ENCODE data around the gene FH.

FH gene

DNA sequence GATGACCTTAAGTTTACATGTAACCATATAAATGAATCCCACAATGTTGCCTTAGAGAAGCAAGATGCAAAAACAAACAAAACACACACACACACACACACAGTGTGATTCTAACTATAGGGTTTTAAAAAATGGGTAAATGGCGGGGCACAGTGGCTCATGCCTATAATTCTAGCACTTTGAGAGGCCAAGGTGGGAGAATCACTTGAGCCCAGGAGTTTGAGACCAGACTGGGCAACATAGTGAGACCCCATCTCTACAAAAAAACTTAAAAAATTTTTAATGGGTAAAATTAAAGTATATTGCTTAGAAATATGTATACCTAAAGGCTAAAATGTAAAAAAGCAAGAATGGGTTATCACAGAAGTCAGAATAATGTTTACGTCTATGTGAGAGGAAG is 28.5 kb upstream of the FH start:
- H3K27me3 ChIP-seq (replicated peaks; ENCODE audit: control insufficient read depth, insufficient read depth, low read length, poor library complexity, severe bottlenecking) = no peaks in the 10 kb centered on the region

GRCh38 chr1:241542199-241542907 is 22.8 kb upstream of the FH start:
- Histone ChIP-seq H3K4me1 (ENCODE audit: control insufficient read depth, insufficient read depth, low read length, poor library complexity, severe bottlenecking) (no peaks in the 10 kb centered on the region), H3K27ac (ENCODE audit: insufficient read depth, low read length, poor library complexity, severe bottlenecking) (no peak overlapping the region), H3K9me3 (ENCODE audit: control insufficient read depth, low read length) (no peaks in the 10 kb centered on the region), H3K27me3 (replicated peaks; ENCODE audit: control insufficient read depth, insufficient read depth, low read length, poor library complexity, severe bottlenecking) (no peaks in the 10 kb centered on the region), H3K4me3 (ENCODE audit: insufficient read depth, low read depth, low read length, poor library complexity, severe bottlenecking) (no peak overlapping the region), H3K36me3 (ENCODE audit: control insufficient read depth, insufficient read depth, low read length) (no peaks in the 10 kb centered on the region)
- DNase-seq = no peak

More for the DNA sequence above, 28.5 kb upstream of the FH start:
- Histone ChIP-seq H3K9me3 (ENCODE audit: control insufficient read depth, low read length) (no peaks in the 10 kb centered on the region), H3K36me3 (ENCODE audit: control insufficient read depth, insufficient read depth, low read length) (no peaks in the 10 kb centered on the region), H3K4me3 (ENCODE audit: insufficient read depth, low read depth, low read length, poor library complexity, severe bottlenecking) (no peak overlapping the region), H3K4me1 (ENCODE audit: control insufficient read depth, insufficient read depth, low read length, poor library complexity, severe bottlenecking) (no peaks in the 10 kb centered on the region), H3K27ac (ENCODE audit: insufficient read depth, low read length, poor library complexity, severe bottlenecking) (no peak overlapping the region)
- DNase-seq = no peak

- Histone ChIP-seq H3K4me1 (ENCODE audit: control insufficient read depth, insufficient read depth, low read length, poor library complexity, severe bottlenecking) (no peaks in the 10 kb centered on the region), H3K27me3 (replicated peaks; ENCODE audit: control insufficient read depth, insufficient read depth, low read length, poor library complexity, severe bottlenecking) (no peaks in the 10 kb centered on the region), H3K9me3 (ENCODE audit: control insufficient read depth, low read length) (no peaks in the 10 kb centered on the region), H3K27ac (ENCODE audit: insufficient read depth, low read length, poor library complexity, severe bottlenecking) (no peak overlapping the region), H3K36me3 (ENCODE audit: control insufficient read depth, insufficient read depth, low read length) (no peaks in the 10 kb centered on the region), H3K4me3 (ENCODE audit: insufficient read depth, low read depth, low read length, poor library complexity, severe bottlenecking) (no peak overlapping the region)
- no peak for DNase-seq
These were observed 17.4 kb upstream of the FH start for GRCh38 chr1:241536969-241537368.

DNA sequence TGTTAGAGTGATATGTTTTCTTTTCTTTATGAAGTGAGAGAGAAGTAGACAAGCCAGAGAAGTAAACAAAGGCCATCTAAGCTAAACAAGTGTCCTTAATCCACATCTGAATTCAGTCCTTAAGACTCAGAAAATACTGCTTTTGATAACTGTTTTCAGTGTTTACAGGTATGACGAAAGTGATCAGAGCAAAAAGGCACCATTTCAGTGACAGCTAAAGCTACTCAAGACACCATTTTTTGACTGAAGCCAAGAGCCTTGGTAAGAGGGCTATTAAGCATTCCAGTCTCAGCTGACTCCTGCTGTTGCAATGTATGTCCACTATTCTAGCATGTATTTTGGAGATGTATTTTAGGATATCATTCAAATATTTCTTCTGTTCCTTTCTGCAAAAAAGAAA is 16.7 kb upstream of the FH start:
- no peaks in the 10 kb centered on the region for H3K9me3 ChIP-seq (ENCODE audit: control insufficient read depth, low read length)
- H3K27me3 ChIP-seq (replicated peaks; ENCODE audit: control insufficient read depth, insufficient read depth, low read length, poor library complexity, severe bottlenecking) = no peaks in the 10 kb centered on the region
- no peak for DNase-seq
- H3K4me3 ChIP-seq (ENCODE audit: insufficient read depth, low read depth, low read length, poor library complexity, severe bottlenecking) = no peak overlapping the region
- no peaks in the 10 kb centered on the region for H3K36me3 ChIP-seq (ENCODE audit: control insufficient read depth, insufficient read depth, low read length)
- no peaks in the 10 kb centered on the region for H3K4me1 ChIP-seq (ENCODE audit: control insufficient read depth, insufficient read depth, low read length, poor library complexity, severe bottlenecking)
- H3K27ac ChIP-seq (ENCODE audit: insufficient read depth, low read length, poor library complexity, severe bottlenecking) = no peak overlapping the region

DNA sequence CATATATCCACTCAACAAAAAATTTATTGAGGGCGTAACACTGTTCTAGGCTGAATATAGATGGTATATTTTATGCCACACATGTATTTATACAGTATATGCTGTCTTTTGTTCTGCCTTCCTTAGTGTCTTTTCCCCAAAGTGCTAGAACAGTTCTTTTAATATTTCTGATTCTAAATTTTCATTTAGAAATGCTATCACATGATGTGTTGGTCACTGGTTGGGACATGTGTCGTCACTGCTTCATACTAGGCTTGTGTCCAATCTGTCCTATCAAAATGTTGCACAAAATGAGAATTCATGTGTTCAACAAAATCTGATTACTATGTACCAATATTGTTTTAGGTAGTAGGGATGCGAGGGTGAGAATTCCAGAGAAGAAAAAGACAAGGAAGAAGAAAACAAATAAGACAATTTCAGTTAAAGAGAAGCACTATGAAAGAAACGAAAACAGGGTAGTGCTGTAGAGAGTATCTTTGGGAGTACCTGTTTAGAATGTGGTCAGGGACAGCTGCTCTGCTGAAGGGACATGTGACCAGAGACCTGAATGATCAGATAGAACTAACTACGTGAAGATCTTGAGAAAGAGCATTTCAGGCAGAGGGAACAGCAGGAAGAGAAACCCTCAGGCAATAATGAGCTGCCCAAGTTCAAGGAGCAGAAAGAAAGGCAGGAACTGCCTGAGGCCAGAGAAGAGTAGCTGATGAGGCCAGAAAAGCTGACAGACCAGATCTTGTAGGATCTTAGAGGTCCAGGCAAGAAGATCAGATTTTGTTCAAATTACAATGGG is 14.0 kb upstream of the FH start:
- Histone ChIP-seq H3K9me3 (ENCODE audit: control insufficient read depth, low read length) (no peaks in the 10 kb centered on the region), H3K4me3 (ENCODE audit: insufficient read depth, low read depth, low read length, poor library complexity, severe bottlenecking) (no peak overlapping the region), H3K27me3 (replicated peaks; ENCODE audit: control insufficient read depth, insufficient read depth, low read length, poor library complexity, severe bottlenecking) (no peaks in the 10 kb centered on the region), H3K36me3 (ENCODE audit: control insufficient read depth, insufficient read depth, low read length) (no peaks in the 10 kb centered on the region), H3K27ac (ENCODE audit: insufficient read depth, low read length, poor library complexity, severe bottlenecking) (no peak overlapping the region), H3K4me1 (ENCODE audit: control insufficient read depth, insufficient read depth, low read length, poor library complexity, severe bottlenecking) (no peaks in the 10 kb centered on the region)
- DNase-seq = no peak

DNA sequence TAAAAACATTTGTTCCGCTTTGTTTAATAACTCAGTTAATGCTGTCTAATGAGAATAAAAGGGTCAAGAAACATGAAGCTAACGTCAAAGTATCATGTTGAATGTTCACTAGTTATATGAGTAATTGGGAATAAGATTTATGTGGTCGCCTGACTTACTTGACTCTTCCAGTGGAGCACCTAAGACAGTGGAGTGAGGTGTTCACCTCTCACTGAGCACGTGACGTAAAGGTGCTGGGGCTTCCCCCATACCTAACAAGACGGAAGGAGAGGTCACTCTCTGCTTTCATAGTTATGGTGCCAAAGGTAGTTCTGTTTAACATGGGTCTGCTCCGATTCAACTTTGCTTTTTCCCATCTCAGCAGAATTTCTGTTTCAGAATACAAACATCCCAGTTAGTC is 13.3 kb upstream of the FH start:
- H3K27ac ChIP-seq (ENCODE audit: insufficient read depth, low read length, poor library complexity, severe bottlenecking) = no peak overlapping the region
- no peaks in the 10 kb centered on the region for H3K9me3 ChIP-seq (ENCODE audit: control insufficient read depth, low read length)
- no peaks in the 10 kb centered on the region for H3K36me3 ChIP-seq (ENCODE audit: control insufficient read depth, insufficient read depth, low read length)
- H3K27me3 ChIP-seq (replicated peaks; ENCODE audit: control insufficient read depth, insufficient read depth, low read length, poor library complexity, severe bottlenecking) = no peaks in the 10 kb centered on the region
- H3K4me1 ChIP-seq (ENCODE audit: control insufficient read depth, insufficient read depth, low read length, poor library complexity, severe bottlenecking) = no peaks in the 10 kb centered on the region
- no peak for DNase-seq
- H3K4me3 ChIP-seq (ENCODE audit: insufficient read depth, low read depth, low read length, poor library complexity, severe bottlenecking) = no peak overlapping the region

- peak within 1 kb of the TSS; percentile 51 for H3K4me3 ChIP-seq (ENCODE audit: insufficient read depth, low read depth, low read length, poor library complexity, severe bottlenecking)
- H3K36me3 ChIP-seq (ENCODE audit: control insufficient read depth, insufficient read depth, low read length) = no peaks in the 10 kb centered on the region
- H3K4me1 ChIP-seq (ENCODE audit: control insufficient read depth, insufficient read depth, low read length, poor library complexity, severe bottlenecking) = no peaks in the 10 kb centered on the region
- no peak within 1 kb of the TSS for H3K27ac ChIP-seq (ENCODE audit: insufficient read depth, low read length, poor library complexity, severe bottlenecking)
- DNase-seq = no peak
- no peaks in the 10 kb centered on the region for H3K27me3 ChIP-seq (replicated peaks; ENCODE audit: control insufficient read depth, insufficient read depth, low read length, poor library complexity, severe bottlenecking)
- H3K9me3 ChIP-seq (ENCODE audit: control insufficient read depth, low read length) = no peaks in the 10 kb centered on the region
These were observed 12.6 kb upstream of the FH start, which contains the start of gene KMO for GRCh38 chr1:241532162-241532531. Gene KMO, plus strand, starts transcription at chr1:241532378. Its CDS starts 67 bp downstream, at chr1:241532445.

DNA sequence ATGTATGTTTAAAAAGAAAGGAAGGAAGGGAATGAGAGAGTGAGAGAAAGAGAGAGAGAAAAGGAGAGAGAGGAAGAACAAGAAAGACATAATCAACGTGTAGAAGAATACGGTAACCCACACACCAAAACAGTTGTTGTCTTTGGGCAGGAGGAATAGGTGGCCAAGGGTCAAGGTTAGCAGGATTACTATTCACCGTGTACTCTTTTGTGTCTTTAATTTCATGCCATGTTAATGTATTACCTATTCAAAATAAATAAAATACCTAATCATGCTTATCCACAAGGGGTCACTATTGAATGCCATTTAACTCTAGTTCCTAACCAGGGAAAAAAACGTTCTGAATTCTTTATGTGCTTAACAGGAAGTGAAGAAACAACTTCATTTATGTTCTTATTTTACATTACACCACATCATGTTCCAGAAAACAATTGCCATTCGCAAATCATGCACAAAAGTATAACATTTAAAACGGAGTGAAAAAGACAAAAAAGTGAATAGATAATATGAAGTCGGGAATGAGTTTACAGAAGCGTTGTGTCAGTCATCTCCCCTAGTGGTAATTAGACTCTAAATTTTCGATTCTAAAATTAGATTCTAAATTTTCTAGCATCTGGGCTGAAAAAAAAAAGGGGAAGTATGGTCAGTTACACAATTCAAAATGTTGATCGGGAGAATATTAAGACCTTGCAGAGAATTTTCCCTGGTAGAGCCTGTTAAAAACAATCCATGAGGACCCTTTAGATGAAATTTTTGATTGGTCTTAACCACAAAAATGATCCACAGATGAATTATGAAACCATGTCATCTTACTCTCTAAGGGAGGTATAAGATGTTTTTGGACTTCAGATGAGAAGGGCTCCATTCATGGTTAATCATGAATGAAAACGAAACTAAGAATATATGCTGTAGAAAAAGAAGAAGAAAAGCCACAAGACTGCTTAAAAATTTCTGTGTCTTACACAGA is 11.9 kb upstream of the FH start:
- no peaks in the 10 kb centered on the region for H3K36me3 ChIP-seq (ENCODE audit: control insufficient read depth, insufficient read depth, low read length)
- no peak overlapping the region for H3K27ac ChIP-seq (ENCODE audit: insufficient read depth, low read length, poor library complexity, severe bottlenecking)
- peak overlapping the region; percentile 51 for H3K4me3 ChIP-seq (ENCODE audit: insufficient read depth, low read depth, low read length, poor library complexity, severe bottlenecking)
- no peaks in the 10 kb centered on the region for H3K27me3 ChIP-seq (replicated peaks; ENCODE audit: control insufficient read depth, insufficient read depth, low read length, poor library complexity, severe bottlenecking)
- H3K9me3 ChIP-seq (ENCODE audit: control insufficient read depth, low read length) = no peaks in the 10 kb centered on the region
- no peaks in the 10 kb centered on the region for H3K4me1 ChIP-seq (ENCODE audit: control insufficient read depth, insufficient read depth, low read length, poor library complexity, severe bottlenecking)
- DNase-seq = no peak

GRCh38 chr1:241527146-241527545 is 7.6 kb upstream of the FH start:
- Histone ChIP-seq H3K4me1 (ENCODE audit: control insufficient read depth, insufficient read depth, low read length, poor library complexity, severe bottlenecking) (no peaks in the 10 kb centered on the region), H3K4me3 (ENCODE audit: insufficient read depth, low read depth, low read length, poor library complexity, severe bottlenecking) (no peak overlapping the region), H3K27me3 (replicated peaks; ENCODE audit: control insufficient read depth, insufficient read depth, low read length, poor library complexity, severe bottlenecking) (peaks cover under 1% of the 10 kb centered on the region), H3K9me3 (ENCODE audit: control insufficient read depth, low read length) (no peaks in the 10 kb centered on the region), H3K36me3 (ENCODE audit: control insufficient read depth, insufficient read depth, low read length) (no peaks in the 10 kb centered on the region), H3K27ac (ENCODE audit: insufficient read depth, low read length, poor library complexity, severe bottlenecking) (no peak overlapping the region)
- DNase-seq = no peak
